ENCODE measurements around the gene RIF1.

The RIF1 gene, protein sequence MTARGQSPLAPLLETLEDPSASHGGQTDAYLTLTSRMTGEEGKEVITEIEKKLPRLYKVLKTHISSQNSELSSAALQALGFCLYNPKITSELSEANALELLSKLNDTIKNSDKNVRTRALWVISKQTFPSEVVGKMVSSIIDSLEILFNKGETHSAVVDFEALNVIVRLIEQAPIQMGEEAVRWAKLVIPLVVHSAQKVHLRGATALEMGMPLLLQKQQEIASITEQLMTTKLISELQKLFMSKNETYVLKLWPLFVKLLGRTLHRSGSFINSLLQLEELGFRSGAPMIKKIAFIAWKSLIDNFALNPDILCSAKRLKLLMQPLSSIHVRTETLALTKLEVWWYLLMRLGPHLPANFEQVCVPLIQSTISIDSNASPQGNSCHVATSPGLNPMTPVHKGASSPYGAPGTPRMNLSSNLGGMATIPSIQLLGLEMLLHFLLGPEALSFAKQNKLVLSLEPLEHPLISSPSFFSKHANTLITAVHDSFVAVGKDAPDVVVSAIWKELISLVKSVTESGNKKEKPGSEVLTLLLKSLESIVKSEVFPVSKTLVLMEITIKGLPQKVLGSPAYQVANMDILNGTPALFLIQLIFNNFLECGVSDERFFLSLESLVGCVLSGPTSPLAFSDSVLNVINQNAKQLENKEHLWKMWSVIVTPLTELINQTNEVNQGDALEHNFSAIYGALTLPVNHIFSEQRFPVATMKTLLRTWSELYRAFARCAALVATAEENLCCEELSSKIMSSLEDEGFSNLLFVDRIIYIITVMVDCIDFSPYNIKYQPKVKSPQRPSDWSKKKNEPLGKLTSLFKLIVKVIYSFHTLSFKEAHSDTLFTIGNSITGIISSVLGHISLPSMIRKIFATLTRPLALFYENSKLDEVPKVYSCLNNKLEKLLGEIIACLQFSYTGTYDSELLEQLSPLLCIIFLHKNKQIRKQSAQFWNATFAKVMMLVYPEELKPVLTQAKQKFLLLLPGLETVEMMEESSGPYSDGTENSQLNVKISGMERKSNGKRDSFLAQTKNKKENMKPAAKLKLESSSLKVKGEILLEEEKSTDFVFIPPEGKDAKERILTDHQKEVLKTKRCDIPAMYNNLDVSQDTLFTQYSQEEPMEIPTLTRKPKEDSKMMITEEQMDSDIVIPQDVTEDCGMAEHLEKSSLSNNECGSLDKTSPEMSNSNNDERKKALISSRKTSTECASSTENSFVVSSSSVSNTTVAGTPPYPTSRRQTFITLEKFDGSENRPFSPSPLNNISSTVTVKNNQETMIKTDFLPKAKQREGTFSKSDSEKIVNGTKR (N-terminal part only)

GRCh38 chr2:151409601-151410484 is at the start of gene RIF1:
Gene RIF1, plus strand, starts transcription at chr2:151409902. Its CDS starts 522 bp downstream, at chr2:151410424.
- peak; percentile 87 for DNase-seq

DNA sequence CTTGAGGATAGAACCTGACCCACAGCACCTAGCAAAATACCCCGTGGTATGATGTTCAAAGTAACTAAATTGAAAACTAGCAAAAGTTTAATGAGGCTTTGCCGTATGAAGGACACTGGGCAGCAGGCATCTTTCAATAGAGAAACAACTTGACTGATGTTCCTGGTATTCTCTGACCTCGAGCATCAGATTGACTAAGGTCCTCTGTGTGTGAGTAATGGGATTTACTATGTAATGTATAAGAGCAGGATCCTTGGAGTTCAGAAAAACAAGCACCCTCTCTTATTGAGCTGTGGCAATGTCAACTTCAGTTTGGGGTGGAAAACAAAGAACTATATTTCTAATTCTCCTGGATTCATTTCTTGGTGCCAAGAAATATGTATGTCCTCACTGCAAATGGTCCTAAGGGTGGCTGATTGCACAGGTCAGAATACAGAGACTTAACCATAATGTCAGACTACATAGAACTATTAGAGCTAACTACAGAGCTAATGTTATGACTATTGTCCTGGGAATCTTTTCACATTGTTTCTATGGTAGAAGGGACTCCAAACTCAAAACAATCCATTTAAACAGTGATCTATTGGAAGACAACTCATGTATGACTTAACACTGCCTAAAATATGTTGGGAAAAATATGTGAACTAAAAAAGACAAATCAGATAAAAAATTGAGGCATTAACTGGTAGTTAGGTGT is 47.9 kb upstream of the RIF1 start:
- no peak for DNase-seq

- no peak for DNase-seq
These were observed 46.0 kb upstream of the RIF1 start for GRCh38 chr2:151363709-151364108.

- DNase-seq, result no peak
These were observed 42.1 kb upstream of the RIF1 start for GRCh38 chr2:151367571-151367970.

DNA sequence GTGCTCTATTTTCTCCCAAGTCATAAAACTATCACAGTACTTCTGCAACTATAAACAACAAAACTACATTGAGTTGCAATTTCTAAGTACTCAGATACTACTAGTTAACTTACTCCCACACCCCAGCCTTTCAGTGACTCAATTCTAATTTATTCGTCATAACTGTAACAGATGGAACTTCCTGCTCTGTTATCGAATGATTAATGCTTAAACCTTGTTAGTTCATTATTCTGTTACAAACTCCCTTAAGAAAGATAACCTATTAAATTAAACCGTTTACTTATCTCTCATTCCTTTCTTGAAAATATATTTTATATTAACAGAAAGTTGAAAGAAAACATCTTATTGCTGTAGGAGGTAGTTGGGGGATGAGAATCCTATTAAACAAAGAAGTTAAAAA is 35.3 kb upstream of the RIF1 start:
- DNase-seq, result no peak

GRCh38 chr2:151379169-151379568 is 30.5 kb upstream of the RIF1 start:
- DNase-seq, result no peak

DNA sequence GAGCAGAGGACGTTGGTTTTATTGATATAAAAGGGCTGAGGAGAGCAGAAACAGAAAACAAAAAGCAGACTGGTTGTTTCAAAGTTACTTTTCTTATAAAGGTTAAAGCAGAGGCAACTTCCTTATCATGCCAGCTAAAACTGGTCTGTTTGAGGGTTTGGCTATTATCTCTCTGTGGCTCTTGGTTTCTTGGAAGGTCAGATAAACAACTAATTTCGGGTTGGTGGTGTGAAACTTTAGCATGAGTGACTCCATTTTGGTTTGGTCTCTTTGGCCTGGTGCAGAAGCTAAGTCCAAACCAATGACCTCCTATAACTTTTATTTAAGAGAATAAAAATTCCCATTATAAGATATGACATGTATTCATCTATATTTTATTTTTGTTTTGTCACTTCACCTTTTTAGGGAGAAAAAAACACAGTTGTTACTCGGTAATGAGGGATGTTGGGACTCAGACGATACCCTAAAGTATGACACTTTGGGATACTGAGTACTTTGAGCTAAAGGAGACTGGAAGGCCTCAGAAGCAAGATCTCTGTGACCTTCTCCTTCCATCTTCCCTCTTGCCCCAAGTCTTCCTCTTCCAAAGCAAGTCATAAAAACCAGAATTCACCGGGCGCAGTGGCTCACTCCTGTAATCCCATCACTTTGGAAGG is 29.0 kb upstream of the RIF1 start:
- no peak for DNase-seq

GRCh38 chr2:151381266-151381665 is 28.4 kb upstream of the RIF1 start:
- no peak for DNase-seq

- no peak for DNase-seq
These were observed 21.7 kb upstream of the RIF1 start for GRCh38 chr2:151388011-151388410.

DNA sequence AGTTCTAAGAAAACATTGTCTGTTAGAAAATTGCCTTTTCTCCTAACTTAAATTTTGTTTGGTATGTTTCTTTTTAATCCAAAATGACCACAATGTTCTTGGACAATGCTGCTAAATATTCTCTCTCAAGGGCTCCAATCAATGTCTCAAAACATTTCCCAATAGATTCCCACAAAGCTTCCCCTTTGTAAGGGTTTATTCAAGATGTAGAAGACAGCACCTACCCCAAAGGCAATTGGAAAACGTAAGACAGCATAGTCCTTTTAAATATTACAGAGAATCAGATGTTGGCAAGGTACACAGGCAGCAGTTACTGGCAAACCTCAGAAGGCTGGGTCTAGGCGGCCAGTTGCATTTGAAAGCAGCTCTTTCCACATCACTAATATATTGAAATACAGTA is 18.3 kb upstream of the RIF1 start:
- DNase-seq, result no peak

DNA sequence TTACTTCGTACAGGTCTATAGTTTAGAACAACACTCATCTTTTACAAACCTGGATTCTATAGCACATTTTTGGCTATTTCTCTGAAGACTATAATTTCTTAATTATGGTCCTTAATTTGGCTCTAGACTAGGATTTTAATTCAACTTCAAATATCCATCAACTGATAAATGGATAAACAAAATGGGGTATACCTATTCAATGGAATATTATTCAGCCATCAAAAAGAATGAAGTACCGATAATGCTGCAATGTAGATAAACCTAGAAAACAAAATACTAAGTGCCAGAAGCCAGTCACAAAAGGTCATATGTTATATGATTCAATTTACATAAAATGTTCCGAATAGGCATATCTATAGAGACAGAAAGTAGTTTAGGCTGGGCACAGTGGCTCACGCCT is 15.2 kb upstream of the RIF1 start:
- DNase-seq, result no peak

DNA sequence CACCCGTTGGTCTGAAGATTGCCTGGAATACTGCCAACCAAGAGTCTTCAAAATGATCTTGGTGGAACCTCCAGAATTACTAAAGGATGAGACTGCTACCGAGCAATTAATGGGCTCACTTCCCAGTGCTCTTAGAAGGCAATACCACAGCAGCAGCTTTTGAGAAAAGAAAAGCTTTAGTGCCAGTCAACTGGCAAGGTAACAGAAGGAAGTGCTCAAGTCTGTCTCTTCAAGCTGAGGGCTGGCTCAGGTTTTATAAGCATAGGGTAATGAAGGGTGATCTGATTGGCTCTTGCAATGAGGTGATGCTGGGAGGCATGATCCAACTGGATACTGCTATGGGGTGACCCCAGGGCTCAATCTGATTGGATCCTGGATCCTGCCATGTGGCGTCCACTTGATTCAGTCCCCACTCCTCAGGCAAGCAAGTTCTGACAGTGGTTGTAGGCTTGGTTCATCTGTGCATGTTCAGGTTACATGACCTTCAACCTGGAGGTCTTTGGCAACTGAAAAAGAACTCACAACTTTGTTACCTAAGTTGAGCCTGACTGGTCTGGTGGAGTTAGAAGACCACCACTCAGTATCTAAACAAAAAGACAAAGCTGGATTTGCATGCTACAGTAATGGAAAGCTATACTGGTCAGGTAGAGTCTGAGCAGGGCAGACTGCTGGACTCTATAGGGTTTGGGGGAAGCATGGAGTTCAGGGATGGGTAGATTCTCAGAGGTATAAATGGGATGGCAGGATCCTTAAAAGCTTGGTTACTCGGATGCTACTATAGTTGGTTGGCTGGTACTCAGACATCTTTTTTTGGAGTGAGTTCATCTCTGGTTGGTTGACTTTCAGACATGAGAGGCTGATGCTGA is 14.0 kb upstream of the RIF1 start:
- no peak for DNase-seq

- DNase-seq, result no peak
These were observed 9.7 kb upstream of the RIF1 start for GRCh38 chr2:151399981-151400380.

DNA sequence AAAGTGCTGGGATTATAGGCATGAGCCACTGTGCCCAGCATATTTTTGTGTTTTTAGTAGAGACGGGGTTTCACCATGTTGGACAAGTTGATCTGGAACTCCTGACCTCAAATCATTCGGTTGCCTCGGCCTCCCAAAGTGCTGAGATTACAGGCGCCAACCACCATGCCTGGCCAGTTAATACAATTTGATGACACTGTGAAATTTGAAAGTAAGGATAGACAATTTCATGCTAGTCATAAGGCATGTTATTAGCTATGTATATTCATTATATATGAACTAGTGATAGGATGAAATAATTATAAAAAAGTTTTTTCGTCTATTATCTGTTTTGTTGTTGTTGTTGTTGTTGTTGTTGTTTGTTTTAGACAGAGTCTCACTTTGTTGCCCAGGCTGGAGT is 8.6 kb upstream of the RIF1 start:
- DNase-seq, result no peak

GRCh38 chr2:151403914-151404313 is 5.8 kb upstream of the RIF1 start:
- DNase-seq, result no peak

- DNase-seq, result no peak
These were observed 4.3 kb upstream of the RIF1 start for GRCh38 chr2:151405376-151405775.

DNA sequence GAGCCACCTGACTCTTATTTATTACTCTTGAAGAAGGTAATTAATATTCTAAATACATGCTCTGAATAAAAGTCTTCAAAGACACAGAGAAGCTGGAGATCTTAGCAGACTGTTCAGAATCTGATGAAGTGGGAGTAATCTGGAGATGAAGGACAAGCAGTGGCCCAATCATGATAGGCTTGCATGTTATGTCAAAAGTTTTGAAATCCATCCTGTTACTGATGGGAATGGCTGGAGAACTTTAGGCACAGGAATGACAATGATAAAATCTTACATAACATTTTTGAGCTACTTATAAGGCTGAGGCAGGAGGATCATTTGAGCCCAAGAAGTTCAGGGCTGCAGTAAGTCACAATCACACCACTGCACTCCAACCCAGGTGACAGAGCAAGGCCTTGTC is 2.4 kb upstream of the RIF1 start:
- no peak for DNase-seq

GRCh38 chr2:151408788-151409600 is 708 bp upstream of the RIF1 start:
- DNase-seq, result no peak

GRCh38 chr2:151410485-151410834 is 758 bp downstream of the RIF1 start:
- DNase-seq, result no peak

Measured in NCI-H2029 (cell line).